ENCODE data around the gene OLIG2. TPM values are rescaled to one million over a fixed set of nuclear protein-coding genes. Genes with fewer than 3 reads are reported as not detected.

Gene OLIG2
- total RNA-seq, 1 donor from 2014 or later, result not detected

- ATAC-seq (no peak), DNase-seq (ENCODE audit: low spot score) (no peak)
- intact Hi-C loops (cut with DNase I), result loop anchor here (10.0 kb wide), 1 partner anchor 106 kb away; no protein-coding TSS in a partner anchor
Measured at GRCh38 chr21:33018707-33019465, 6.8 kb upstream of the OLIG2 start.

- no peak for DNase-seq (ENCODE audit: low spot score)
- intact Hi-C loops (cut with DNase I), result loop anchor here (10.0 kb wide), 1 partner anchor 105 kb away; no protein-coding TSS in a partner anchor
Measured at GRCh38 chr21:33019516-33019884, 6.2 kb upstream of the OLIG2 start.

DNA sequence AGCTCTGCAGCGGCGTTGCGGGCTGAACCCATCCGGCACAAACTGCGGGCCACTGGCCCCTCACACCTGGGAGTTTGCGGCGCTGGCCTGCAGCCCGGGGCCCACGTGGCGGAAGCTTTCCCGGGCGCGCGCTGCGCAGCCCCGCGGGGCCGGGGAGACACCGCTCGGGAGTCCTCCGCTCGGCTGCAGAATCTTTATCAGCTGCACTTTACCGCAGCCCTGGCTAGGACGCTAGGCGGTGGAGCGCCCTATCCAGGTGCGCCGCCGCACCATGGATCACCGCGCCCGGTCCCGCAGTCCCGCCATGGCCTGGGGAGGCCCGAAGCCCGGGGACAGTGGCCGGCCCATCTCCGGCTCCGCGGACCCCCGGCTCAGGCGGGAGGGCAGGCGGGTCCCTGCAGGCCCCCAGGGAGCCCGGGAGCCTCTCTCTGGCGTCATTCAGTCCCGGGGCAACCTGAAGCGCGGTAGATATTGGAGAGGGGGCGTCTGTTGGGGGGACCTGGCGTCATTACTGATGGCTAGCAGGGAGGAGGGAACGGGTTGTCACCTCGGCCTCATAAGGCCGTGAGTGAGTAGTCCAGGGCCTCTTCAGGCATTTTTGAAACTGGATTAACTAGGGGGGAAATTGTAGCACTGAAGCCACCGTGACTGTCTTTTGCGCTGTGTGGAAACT is 5.7 kb upstream of the OLIG2 start:
- DNase-seq (ENCODE audit: low spot score) (no peak), ATAC-seq (no peak)
- intact Hi-C loops (cut with DNase I), result loop anchor here (10.0 kb wide), 1 partner anchor 105 kb away; no protein-coding TSS in a partner anchor

More at GRCh38 chr21:33019516-33019884, 6.2 kb upstream of the OLIG2 start:
- ATAC-seq, result no peak

- DNase-seq (ENCODE audit: low spot score) (no peak), ATAC-seq (no peak)
- intact Hi-C loops (cut with DNase I), result no loop called here
Measured at GRCh38 chr21:33020558-33021100, 5.1 kb upstream of the OLIG2 start.

DNA sequence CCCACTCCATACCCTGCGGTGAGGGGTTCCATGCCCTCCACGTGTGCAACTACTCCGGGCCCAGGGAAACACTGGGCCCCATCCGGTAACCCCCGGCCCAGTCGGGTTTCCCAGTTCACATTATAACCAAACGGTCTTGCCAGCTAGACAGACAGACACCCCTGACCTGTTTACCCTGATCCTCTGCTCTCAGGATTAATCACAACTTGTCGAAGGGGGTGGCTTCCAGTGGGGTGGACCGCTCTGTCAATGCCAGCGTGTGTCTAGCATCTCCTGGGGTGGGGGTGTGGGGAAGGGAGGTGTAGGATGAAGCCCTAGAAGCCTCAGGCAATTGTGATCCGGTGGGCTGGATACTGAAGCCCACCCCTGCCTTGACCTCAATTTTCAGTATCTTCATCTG is 4.6 kb upstream of the OLIG2 start:
- intact Hi-C loops (cut with DNase I), result no loop called here
- ATAC-seq, result no peak
- no peak for DNase-seq (ENCODE audit: low spot score)

DNA sequence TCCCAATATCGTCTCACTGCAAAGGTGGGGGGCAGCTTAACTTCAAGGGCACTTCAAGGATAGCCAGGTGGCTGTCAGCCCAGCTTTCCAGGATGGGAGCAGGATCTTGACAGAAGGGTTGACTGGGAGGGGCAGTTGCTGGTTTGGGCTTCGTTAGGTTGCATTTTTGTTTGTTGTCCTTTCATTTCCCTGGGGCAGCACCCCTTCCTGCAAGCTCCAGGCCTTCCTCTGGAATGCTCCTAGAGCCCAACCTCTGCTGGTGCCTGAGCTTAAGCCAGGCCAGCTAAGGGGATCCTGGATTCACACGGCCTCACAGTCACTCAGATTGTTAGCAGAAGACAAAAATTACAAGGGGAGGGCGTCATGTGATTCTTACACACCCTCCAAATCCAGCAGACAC is 4.1 kb upstream of the OLIG2 start:
- intact Hi-C loops (cut with DNase I), result no loop called here
- no peak for ATAC-seq

DNA sequence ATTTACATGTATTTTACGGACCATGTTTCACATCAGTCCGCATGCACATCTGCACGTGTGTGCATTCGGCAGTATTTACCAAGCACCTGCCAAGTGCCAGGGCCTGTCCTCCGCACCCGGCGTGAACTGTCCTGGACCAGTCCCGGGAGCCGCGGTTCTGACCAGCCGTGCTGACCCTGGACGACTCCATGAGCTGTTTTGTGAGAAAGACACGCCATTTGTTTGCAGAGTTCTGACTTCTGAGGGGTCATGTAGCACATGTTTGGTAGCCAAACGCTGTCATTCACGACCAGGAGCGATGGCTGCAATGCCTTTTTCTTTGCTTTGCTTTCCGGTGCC is 3.3 kb upstream of the OLIG2 start:
- DNase-seq (ENCODE audit: low spot score), result no peak
- no peak for ATAC-seq
- intact Hi-C loops (cut with DNase I), result no loop called here

More for the DNA sequence above, 4.1 kb upstream of the OLIG2 start:
- no peak for DNase-seq (ENCODE audit: low spot score)

DNA sequence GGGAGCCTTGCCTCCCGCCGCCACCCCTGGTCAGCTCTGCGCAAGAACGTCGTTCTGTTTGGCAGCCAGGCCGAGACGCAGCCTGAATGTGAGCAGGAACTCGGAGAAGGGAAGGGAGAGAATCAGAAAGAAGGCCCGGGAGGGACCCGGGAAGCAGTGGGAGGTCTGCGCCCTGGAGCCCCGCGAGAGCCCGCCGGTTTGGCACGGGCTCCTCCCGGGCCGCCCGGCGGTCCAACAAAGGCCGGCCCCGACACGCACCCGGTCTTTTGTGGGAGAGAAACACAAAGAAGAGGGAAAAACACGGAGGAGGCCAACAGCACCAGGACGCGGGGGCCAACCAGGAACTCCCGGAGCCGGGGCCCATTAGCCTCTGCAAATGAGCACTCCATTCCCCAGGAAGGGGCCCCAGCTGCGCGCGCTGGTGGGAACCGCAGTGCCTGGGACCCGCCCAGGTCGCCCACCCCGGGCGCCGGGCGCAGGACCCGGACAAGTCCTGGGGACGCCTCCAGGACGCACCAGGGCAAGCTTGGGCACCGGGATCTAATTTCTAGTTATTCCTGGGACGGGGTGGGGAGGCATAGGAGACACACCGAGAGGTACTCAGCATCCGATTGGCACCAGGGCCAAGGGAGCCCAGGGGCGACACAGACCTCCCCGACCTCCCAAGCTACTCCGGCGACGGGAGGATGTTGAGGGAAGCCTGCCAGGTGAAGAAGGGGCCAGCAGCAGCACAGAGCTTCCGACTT is 2.7 kb upstream of the OLIG2 start:
- ATAC-seq, result no peak

DNA sequence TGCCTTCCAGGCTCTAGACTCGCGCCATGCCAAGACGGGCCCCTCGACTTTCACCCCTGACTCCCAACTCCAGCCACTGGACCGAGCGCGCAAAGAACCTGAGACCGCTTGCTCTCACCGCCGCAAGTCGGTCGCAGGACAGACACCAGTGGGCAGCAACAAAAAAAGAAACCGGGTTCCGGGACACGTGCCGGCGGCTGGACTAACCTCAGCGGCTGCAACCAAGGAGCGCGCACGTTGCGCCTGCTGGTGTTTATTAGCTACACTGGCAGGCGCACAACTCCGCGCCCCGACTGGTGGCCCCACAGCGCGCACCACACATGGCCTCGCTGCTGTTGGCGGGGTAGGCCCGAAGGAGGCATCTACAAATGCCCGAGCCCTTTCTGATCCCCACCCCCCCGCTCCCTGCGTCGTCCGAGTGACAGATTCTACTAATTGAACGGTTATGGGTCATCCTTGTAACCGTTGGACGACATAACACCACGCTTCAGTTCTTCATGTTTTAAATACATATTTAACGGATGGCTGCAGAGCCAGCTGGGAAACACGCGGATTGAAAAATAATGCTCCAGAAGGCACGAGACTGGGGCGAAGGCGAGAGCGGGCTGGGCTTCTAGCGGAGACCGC is 2.0 kb upstream of the OLIG2 start:
- no peak for ATAC-seq
- intact Hi-C loops (cut with DNase I), result no loop called here
- DNase-seq (ENCODE audit: low spot score), result no peak

More for the DNA sequence above, 2.7 kb upstream of the OLIG2 start:
- intact Hi-C loops (cut with DNase I), result no loop called here
- no peak for DNase-seq (ENCODE audit: low spot score)

DNA sequence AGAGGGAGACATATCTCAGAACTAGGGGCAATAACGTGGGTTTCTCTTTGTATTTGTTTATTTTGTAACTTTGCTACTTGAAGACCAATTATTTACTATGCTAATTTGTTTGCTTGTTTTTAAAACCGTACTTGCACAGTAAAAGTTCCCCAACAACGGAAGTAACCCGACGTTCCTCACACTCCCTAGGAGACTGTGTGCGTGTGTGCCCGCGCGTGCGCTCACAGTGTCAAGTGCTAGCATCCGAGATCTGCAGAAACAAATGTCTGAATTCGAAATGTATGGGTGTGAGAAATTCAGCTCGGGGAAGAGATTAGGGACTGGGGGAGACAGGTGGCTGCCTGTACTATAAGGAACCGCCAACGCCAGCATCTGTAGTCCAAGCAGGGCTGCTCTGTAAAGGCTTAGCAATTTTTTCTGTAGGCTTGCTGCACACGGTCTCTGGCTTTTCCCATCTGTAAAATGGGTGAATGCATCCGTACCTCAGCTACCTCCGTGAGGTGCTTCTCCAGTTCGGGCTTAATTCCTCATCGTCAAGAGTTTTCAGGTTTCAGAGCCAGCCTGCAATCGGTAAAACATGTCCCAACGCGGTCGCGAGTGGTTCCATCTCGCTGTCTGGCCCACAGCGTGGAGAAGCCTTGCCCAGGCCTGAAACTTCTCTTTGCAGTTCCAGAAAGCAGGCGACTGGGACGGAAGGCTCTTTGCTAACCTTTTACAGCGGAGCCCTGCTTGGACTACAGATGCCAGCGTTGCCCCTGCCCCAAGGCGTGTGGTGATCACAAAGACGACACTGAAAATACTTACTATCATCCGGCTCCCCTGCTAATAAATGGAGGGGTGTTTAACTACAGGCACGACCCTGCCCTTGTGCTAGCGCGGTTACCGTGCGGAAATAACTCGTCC is 1.3 kb upstream of the OLIG2 start:
- intact Hi-C loops (cut with DNase I), result no loop called here
- DNase-seq (ENCODE audit: low spot score) (no peak), ATAC-seq (no peak)

DNA sequence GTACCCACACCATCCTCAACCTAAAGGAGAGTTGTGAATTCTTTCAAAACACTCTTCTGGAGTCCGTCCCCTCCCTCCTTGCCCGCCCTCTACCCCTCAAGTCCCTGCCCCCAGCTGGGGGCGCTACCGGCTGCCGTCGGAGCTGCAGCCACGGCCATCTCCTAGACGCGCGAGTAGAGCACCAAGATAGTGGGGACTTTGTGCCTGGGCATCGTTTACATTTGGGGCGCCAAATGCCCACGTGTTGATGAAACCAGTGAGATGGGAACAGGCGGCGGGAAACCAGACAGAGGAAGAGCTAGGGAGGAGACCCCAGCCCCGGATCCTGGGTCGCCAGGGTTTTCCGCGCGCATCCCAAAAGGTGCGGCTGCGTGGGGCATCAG is 638 bp upstream of the OLIG2 start:
- intact Hi-C loops (cut with DNase I), result no loop called here

GRCh38 chr21:33026443-33026858 is 716 bp downstream of the OLIG2 start:
- DNase-seq (ENCODE audit: low spot score) (no peak), ATAC-seq (no peak)
- intact Hi-C loops (cut with DNase I), result no loop called here

More for the DNA sequence above, 638 bp upstream of the OLIG2 start:
- no peak for ATAC-seq
- peak; percentile 51 for DNase-seq (ENCODE audit: low spot score)

- intact Hi-C loops (cut with DNase I), result no loop called here
- DNase-seq (ENCODE audit: low spot score) (peak; percentile 49), ATAC-seq (no peak)
Measured at GRCh38 chr21:33026878-33027400, 1.2 kb downstream of the OLIG2 start.

- peak; percentile 54 for DNase-seq (ENCODE audit: low spot score)
- intact Hi-C loops (cut with DNase I), result no loop called here
- no peak for ATAC-seq
Measured at GRCh38 chr21:33027401-33028286, 1.9 kb downstream of the OLIG2 start.

DNA sequence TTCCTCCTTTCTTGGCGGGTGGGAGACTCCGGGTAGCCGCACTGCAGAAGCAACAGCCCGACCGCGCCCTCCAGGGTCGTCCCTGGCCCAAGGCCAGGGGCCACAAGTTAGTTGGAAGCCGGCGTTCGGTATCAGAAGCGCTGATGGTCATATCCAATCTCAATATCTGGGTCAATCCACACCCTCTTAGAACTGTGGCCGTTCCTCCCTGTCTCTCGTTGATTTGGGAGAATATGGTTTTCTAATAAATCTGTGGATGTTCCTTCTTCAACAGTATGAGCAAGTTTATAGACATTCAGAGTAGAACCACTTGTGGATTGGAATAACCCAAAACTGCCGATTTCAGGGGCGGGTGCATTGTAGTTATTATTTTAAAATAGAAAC is 2.5 kb downstream of the OLIG2 start:
- no peak for ATAC-seq
- intact Hi-C loops (cut with DNase I), result no loop called here
- peak; percentile 50 for DNase-seq (ENCODE audit: low spot score)

DNA sequence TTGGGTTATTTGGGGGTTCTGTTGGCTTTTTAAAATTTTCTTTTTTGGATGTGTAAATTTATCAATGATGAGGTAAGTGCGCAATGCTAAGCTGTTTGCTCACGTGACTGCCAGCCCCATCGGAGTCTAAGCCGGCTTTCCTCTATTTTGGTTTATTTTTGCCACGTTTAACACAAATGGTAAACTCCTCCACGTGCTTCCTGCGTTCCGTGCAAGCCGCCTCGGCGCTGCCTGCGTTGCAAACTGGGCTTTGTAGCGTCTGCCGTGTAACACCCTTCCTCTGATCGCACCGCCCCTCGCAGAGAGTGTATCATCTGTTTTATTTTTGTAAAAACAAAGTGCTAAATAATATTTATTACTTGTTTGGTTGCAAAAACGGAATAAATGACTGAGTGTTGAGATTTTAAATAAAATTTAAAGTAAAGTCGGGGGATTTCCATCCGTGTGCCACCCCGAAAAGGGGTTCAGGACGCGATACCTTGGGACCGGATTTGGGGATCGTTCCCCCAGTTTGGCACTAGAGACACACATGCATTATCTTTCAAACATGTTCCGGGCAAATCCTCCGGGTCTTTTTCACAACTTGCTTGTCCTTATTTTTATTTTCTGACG is 3.1 kb downstream of the OLIG2 start:
- no peak for ATAC-seq
- peak; percentile 61 for DNase-seq (ENCODE audit: low spot score)
- intact Hi-C loops (cut with DNase I), result no loop called here

All from sciatic nerve (tissue), 2 donors.